GM21723 (cell line): ENCODE results near the gene DAP.
A peak's percentile ranks its signal among the peaks of the same experiment; 100 is the strongest.

Experiments used
- ATAC-seq: cut with Tn5 transposase; IDR thresholded peaks from one replicate; pipeline ENCODE4 v1.9.1; 2021; ENCODE audit warnings: mild to moderate bottlenecking, moderate library complexity; ENCODE audit not compliant: unreplicated experiment

The DAP gene

GRCh38 chr5:10761933-10762775 is 1.1 kb upstream of the DAP start:
- ATAC-seq: peak; percentile 6

- no peak for ATAC-seq
Measured at GRCh38 chr5:10760921-10761184, 181 bp downstream of the DAP start.

GRCh38 chr5:10760096-10760920 is 726 bp downstream of the DAP start:
- ATAC-seq: peak; percentile 36

GRCh38 chr5:10759111-10759510 is 1.9 kb downstream of the DAP start:
- ATAC-seq: no peak

- no peak for ATAC-seq
Measured at GRCh38 chr5:10757922-10758555, 3.0 kb downstream of the DAP start.

GRCh38 chr5:10757043-10757442 is 4.0 kb downstream of the DAP start:
- ATAC-seq: no peak

GRCh38 chr5:10756549-10756948 is 4.5 kb downstream of the DAP start:
- no peak for ATAC-seq

GRCh38 chr5:10753178-10753577 is 7.9 kb downstream of the DAP start:
- no peak for ATAC-seq

GRCh38 chr5:10752451-10752850 is 8.6 kb downstream of the DAP start:
- no peak for ATAC-seq

- ATAC-seq: no peak
Measured at GRCh38 chr5:10750909-10751308, 10.1 kb downstream of the DAP start.

- no peak for ATAC-seq
Measured at GRCh38 chr5:10747678-10748622, 13.1 kb downstream of the DAP start.

GRCh38 chr5:10746711-10747110 is 14.3 kb downstream of the DAP start:
- no peak for ATAC-seq

- no peak for ATAC-seq
Measured at GRCh38 chr5:10745133-10745532, 15.9 kb downstream of the DAP start.

- no peak for ATAC-seq
Measured at GRCh38 chr5:10744681-10745080, 16.4 kb downstream of the DAP start.

GRCh38 chr5:10743951-10744350 is 17.1 kb downstream of the DAP start:
- ATAC-seq: no peak

GRCh38 chr5:10743526-10743925 is 17.5 kb downstream of the DAP start:
- no peak for ATAC-seq

- no peak for ATAC-seq
Measured at GRCh38 chr5:10741661-10742060, 19.4 kb downstream of the DAP start.

GRCh38 chr5:10740384-10740783 is 20.6 kb downstream of the DAP start:
- no peak for ATAC-seq

- ATAC-seq: no peak
Measured at GRCh38 chr5:10737880-10738279, 23.2 kb downstream of the DAP start.

GRCh38 chr5:10736808-10737207 is 24.2 kb downstream of the DAP start:
- ATAC-seq: no peak

- ATAC-seq: no peak
Measured at GRCh38 chr5:10736354-10736753, 24.7 kb downstream of the DAP start.
